Esophagus muscularis mucosa (tissue), 4 donors: ENCODE results near the gene PPAT.

Experiments
- CTCF ChIP-seq, 3 experiments: fragments of 200-600 bp in 2 of 3; fragments of 450-650 bp in 1 of 3; sonication (generic) in 2 of 3; IDR thresholded peaks; one replicate each; pipeline ENCODE4 v1.5.1; 2017 to 2019; ENCODE audit warnings: antibody characterized with exemption in 3 of 3, mild to moderate bottlenecking in 2 of 3, moderate library complexity in 1 of 3
- EP300 ChIP-seq: sonication (generic); formaldehyde crosslinking; IDR thresholded peaks from one replicate; pipeline ENCODE4 v1.6.1; 2017; ENCODE audit warnings: antibody characterized with exemption
- POLR2A ChIP-seq: fragments of 450-650 bp; IDR thresholded peaks from one replicate; pipeline ENCODE4 v1.6.1; 2017; ENCODE audit warnings: antibody characterized with exemption, moderate library complexity, mild to moderate bottlenecking, low read depth
- POLR2AphosphoS5 ChIP-seq, 2 donors: sonication (generic); formaldehyde crosslinking; IDR thresholded peaks; one replicate each; pipeline ENCODE4 v1.6.1; 2017; ENCODE audit warnings: antibody characterized with exemption in 2 of 2

DNA sequence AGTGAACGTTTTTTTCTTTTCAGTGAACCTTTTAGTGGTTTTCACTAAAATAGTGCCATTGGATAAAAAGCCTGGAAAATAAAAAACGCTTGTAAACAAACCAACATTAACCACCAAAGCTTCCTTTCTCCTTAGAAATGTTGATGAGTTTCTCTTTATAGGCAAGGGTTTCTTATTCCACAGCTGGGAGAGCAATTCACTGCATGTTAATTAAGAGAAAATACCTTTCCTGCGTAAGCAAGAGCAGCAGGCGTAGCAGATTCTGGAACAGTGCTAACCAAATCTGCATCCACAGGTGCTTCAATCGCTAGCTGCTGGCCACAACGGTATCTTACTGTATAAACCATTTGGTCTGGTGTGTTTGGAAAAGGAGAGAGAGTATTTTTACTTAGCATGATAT is 34.9 kb downstream of the PPAT start:
- TF ChIP-seq CTCF (IDR thresholded peaks at IDR 0.05) (no peak), POLR2A (no peak), EP300 (no peak), POLR2AphosphoS5 (IDR thresholded peaks at IDR 0.05) (no peak)
